Neural progenitor cell (in vitro differentiated cells): ENCODE data around the gene GHDC. TPM values are rescaled to one million over a fixed set of nuclear protein-coding genes. Genes with fewer than 3 reads are reported as not detected.

Source experiments
- DNase-seq: peaks from one replicate; pipeline ENCODE4 v3.0.0-alpha.2; 2016; ENCODE audit warnings: low spot score
- H2AFZ ChIP-seq: fragments of 200-600 bp; sonication (generic); replicated peaks from 2 replicates; pipeline ENCODE4 v1.6.1; 2016; ENCODE audit warnings: antibody characterized with exemption
- H3F3A ChIP-seq: fragments of 200-600 bp; sonication (generic); 2 replicates; pipeline ENCODE4 v1.6.1; 2016; ENCODE audit warnings: antibody characterized with exemption, low read depth
- H3K27ac ChIP-seq: fragments of 200-600 bp; sonication (generic); 2 replicates; pipeline ENCODE4 v1.5.1; 2016; ENCODE audit warnings: mild to moderate bottlenecking
- H3K27me3 ChIP-seq: fragments of 200-600 bp; sonication (generic); 2 replicates; pipeline ENCODE4 v1.6.1; 2016; ENCODE audit warnings: mild to moderate bottlenecking, moderate library complexity
- H3K36me3 ChIP-seq: fragments of 200-600 bp; sonication (generic); 2 replicates; pipeline ENCODE4 v1.5.1; 2016
- H3K4me1 ChIP-seq: fragments of 200-600 bp; sonication (generic); 2 replicates; pipeline ENCODE4 v1.6.1; 2016; ENCODE audit warnings: mixed run types
- H3K4me2 ChIP-seq: fragments of 200-600 bp; sonication (generic); 2 replicates; pipeline ENCODE4 v1.6.1; 2016
- H3K4me3 ChIP-seq: fragments of 200-600 bp; sonication (generic); 2 replicates; pipeline ENCODE4 v1.5.1; 2016
- H3K79me2 ChIP-seq: fragments of 200-600 bp; sonication (generic); 2 replicates; pipeline ENCODE4 v1.6.1; 2016; ENCODE audit warnings: low read depth
- H3K9ac ChIP-seq: fragments of 200-600 bp; sonication (generic); 2 replicates; pipeline ENCODE4 v1.6.1; 2016
- H3K9me3 ChIP-seq: fragments of 200-600 bp; sonication (generic); 2 replicates; pipeline ENCODE4 v1.5.1; 2016; ENCODE audit warnings: low read depth
- H4K20me1 ChIP-seq: fragments of 200-600 bp; sonication (generic); 2 replicates; pipeline ENCODE4 v1.6.1; 2016; ENCODE audit warnings: low read depth
- H3K27ac Mint-ChIP-seq: 3 replicates; pipeline ENCODE4 v1.8.0; 2021; ENCODE audit warnings: mixed read lengths
- H3K27me3 Mint-ChIP-seq: 2 replicates; pipeline ENCODE4 v1.8.0; 2022; ENCODE audit warnings: low read depth, mild to moderate bottlenecking, inconsistent platforms, moderate library complexity, mixed read lengths; ENCODE audit not compliant: insufficient read depth
- H3K36me3 Mint-ChIP-seq: 3 replicates; pipeline ENCODE4 v1.8.0; 2021; ENCODE audit warnings: mixed read lengths
- H3K4me1 Mint-ChIP-seq: 3 replicates; pipeline ENCODE4 v1.8.0; 2021; ENCODE audit warnings: mixed read lengths
- H3K4me3 Mint-ChIP-seq: 3 replicates; pipeline ENCODE4 v1.8.0; 2021; ENCODE audit warnings: mild to moderate bottlenecking, moderate library complexity, mixed read lengths
- H3K9me3 Mint-ChIP-seq: 3 replicates; pipeline ENCODE4 v1.8.0; 2020; ENCODE audit warnings: mixed read lengths
- CTCF ChIP-seq: fragments of 200-600 bp; sonication (generic); IDR thresholded peaks from 2 replicates; pipeline ENCODE4 v1.5.1; 2017; ENCODE audit warnings: antibody characterized with exemption, mild to moderate bottlenecking
- EZH2 ChIP-seq: fragments of 200-600 bp; sonication (generic); IDR thresholded peaks from 2 replicates; pipeline ENCODE4 v1.6.1; 2017; ENCODE audit warnings: antibody characterized with exemption, mild to moderate bottlenecking, moderate library complexity
- EZH2phosphoT487 ChIP-seq: fragments of 200-600 bp; sonication (generic); IDR thresholded peaks from 2 replicates; pipeline ENCODE4 v1.6.1; 2017; ENCODE audit warnings: antibody characterized with exemption
- total RNA-seq: library from RNA; depleted of rRNA; stranded (reverse); fragments of >200 nt; gene quantifications from 2 replicates; pipeline ENCODE4 v1.2.3, GENCODE V29; 2015; ENCODE audit warnings: low replicate concordance

Gene GHDC
- total RNA-seq, 1 donor from 2014 or later: 7.7 TPM

GRCh38 chr17:42192189-42193126 lies 1.8 kb downstream of the GHDC start:
- Mint-ChIP-seq H3K4me3 (no peak overlapping the region), H3K4me1 (peaks cover 10% of the 10 kb centered on the region), H3K36me3 (no peaks in the 10 kb centered on the region), H3K27ac (no peak overlapping the region), H3K9me3 (no peaks in the 10 kb centered on the region), H3K27me3 (peaks cover 10% of the 10 kb centered on the region)
- Histone ChIP-seq H3K4me3 (no peak overlapping the region), H3K27me3 (no peaks in the 10 kb centered on the region), H3K4me2 (no peak overlapping the region), H2AFZ (no peak overlapping the region), H3K9ac (no peak overlapping the region), H3K4me1 (peaks cover 6% of the 10 kb centered on the region), H3K9me3 (no peaks in the 10 kb centered on the region), H3F3A (peaks cover 2% of the 10 kb centered on the region), H3K79me2 (no peaks in the 10 kb centered on the region), H3K27ac (no peak overlapping the region), H3K36me3 (no peaks in the 10 kb centered on the region), H4K20me1 (no peaks in the 10 kb centered on the region)
- DNase-seq: no peak
- no peak for TF ChIP-seq CTCF
- TF ChIP-seq EZH2: no peak
- TF ChIP-seq EZH2phosphoT487: no peak

GRCh38 chr17:42191275-42191608 lies 3.1 kb downstream of the GHDC start:
- Histone ChIP-seq H3K4me3 (no peak overlapping the region), H2AFZ (no peak overlapping the region), H3K4me1 (peaks cover 7% of the 10 kb centered on the region), H3K9me3 (no peaks in the 10 kb centered on the region), H3F3A (no peaks in the 10 kb centered on the region), H3K27ac (no peak overlapping the region), H3K4me2 (no peak overlapping the region), H4K20me1 (no peaks in the 10 kb centered on the region), H3K79me2 (no peaks in the 10 kb centered on the region), H3K36me3 (no peaks in the 10 kb centered on the region), H3K9ac (no peak overlapping the region), H3K27me3 (no peaks in the 10 kb centered on the region)
- DNase-seq: no peak
- no peak for TF ChIP-seq CTCF
- no peak for TF ChIP-seq EZH2
- no peak for TF ChIP-seq EZH2phosphoT487
- Mint-ChIP-seq H3K27me3 (peaks cover 10% of the 10 kb centered on the region), H3K27ac (no peak overlapping the region), H3K4me1 (peaks cover 12% of the 10 kb centered on the region), H3K9me3 (no peaks in the 10 kb centered on the region), H3K36me3 (no peaks in the 10 kb centered on the region), H3K4me3 (no peak overlapping the region)

- Histone ChIP-seq H3K79me2 (no peaks in the 10 kb centered on the region), H2AFZ (no peak overlapping the region), H3K9me3 (no peaks in the 10 kb centered on the region), H3K4me3 (no peak overlapping the region), H3K36me3 (no peaks in the 10 kb centered on the region), H3F3A (peaks cover 5% of the 10 kb centered on the region), H3K27me3 (peaks cover 2% of the 10 kb centered on the region), H3K4me1 (peaks cover 13% of the 10 kb centered on the region), H3K27ac (no peak overlapping the region), H3K9ac (no peak overlapping the region), H4K20me1 (peaks cover 5% of the 10 kb centered on the region), H3K4me2 (no peak overlapping the region)
- H3K4me1 Mint-ChIP-seq: peaks cover 17% of the 10 kb centered on the region
- peaks cover 11% of the 10 kb centered on the region for H3K27me3 Mint-ChIP-seq
- no peak overlapping the region for H3K27ac Mint-ChIP-seq
- no peak for TF ChIP-seq EZH2phosphoT487
- TF ChIP-seq CTCF: no peak
- TF ChIP-seq EZH2: no peak
- H3K9me3 Mint-ChIP-seq: no peaks in the 10 kb centered on the region
- H3K4me3 Mint-ChIP-seq: no peak overlapping the region
- DNase-seq: no peak
- H3K36me3 Mint-ChIP-seq: no peaks in the 10 kb centered on the region
These were observed 3.6 kb downstream of the GHDC start for GRCh38 chr17:42190491-42191274.
